ENCODE results near the gene NECTIN1.

NECTIN1 gene, protein sequence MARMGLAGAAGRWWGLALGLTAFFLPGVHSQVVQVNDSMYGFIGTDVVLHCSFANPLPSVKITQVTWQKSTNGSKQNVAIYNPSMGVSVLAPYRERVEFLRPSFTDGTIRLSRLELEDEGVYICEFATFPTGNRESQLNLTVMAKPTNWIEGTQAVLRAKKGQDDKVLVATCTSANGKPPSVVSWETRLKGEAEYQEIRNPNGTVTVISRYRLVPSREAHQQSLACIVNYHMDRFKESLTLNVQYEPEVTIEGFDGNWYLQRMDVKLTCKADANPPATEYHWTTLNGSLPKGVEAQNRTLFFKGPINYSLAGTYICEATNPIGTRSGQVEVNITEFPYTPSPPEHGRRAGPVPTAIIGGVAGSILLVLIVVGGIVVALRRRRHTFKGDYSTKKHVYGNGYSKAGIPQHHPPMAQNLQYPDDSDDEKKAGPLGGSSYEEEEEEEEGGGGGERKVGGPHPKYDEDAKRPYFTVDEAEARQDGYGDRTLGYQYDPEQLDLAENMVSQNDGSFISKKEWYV

DNA sequence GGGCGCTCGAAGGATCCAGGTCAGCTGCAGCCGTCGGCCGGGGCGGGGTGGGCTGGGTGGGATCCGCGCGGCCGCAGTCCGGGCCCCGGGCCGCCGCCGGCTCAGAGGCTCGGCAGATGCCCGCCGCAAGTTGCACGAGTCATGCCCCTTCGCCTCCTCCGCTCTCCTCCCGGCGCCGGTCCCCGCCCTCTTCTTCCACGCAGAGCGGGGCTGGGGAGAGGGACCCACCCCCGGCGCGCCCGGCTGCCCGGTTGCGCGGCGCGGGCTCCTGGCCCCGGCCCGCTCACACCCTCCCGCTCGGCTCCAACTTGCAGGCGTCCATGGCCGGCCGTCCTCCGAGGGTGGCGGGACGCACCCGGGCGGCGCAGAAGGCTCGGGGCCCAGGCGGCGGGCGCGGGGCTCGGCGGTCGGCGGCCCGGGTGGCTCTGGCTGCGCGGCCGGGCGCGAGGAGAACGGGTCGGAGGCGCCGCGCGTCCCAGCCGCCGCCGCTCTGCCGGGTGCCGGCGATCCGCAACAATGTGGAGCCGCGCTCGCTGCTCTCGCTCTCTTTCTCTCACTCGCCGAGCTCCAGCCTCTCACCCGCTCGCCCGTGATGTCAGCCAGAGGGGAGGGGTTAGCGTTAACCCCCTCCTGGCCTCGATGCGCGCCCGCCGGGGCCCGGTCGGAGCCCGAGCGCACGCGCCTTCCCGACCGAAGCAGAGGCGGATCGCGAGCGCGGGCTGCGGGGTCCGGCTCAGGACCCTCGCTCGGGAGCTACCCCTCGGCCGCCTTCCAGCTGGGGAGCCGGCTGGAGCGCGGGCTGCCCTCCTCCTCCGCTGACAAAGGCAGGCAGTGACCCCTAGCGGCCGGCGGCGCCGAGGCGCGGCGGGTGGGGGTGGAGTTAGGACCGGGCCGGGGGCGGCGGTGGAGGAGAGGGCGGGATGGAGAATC, at the start of gene NECTIN1:
Gene NECTIN1, minus strand, starts transcription at position 550 of the 930 bp plus-strand sequence. CDS start 647 bp downstream, outside the sequence.
- peak; percentile 80 for DNase-seq

DNA sequence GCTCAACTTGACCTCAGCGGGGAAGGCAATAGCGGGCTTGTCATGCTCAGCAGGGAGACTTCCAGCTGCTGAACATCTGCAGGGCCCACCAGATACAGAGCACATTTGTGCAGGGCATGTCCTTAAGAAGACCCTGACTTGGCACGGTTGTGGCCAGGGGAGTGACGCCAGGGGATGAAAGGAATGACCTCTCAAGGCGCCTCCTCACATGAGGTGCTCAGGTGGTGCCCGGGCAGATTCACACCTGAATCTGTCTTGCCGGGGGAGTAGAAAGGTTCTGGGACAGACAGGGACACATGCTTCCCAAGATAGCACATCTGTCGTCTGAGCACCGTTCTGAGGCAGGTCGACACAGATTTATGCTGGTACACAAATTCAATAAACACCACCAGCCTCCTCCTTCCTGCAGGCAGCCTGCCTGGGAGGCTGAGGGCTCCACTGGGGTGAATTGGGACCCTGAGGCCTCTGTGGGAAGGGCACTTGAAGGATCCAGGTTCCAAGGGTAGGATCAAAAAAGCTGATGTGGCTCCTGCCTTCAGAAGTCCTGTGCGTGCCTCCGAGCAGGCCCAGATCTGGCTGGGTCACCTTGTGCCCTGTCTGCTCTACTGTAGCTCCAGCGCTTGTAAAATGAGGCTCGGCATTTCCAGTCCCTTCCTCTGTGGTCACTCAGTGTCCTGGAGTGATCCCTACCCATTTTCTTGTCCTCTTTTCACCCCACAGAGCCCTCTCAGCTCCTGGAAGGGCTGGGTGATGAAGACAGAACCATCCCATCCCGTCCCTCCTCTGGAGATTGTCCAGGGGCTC, 49.6 kb upstream of the NECTIN1 start:
- no peak for DNase-seq

DNA sequence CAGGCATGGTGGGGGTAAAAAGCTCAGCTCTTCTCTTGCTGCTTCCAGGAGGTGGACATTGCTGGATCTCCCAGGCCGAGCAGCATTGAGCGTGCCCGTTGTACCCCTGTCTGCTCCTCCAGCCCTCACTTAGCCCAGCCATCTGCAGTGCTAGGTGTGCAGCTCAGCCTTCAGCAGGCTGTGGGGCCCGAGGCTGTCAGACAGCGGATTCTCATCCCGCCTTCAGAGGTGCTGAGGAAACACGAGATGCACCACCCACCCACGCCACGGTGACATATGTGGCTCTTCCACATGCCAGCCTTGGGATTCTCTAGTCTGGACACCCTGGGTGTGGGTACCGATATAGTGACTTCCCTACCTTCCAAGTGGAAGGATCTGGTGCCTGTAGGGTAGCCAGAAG, 48.9 kb upstream of the NECTIN1 start:
- no peak for DNase-seq

DNA sequence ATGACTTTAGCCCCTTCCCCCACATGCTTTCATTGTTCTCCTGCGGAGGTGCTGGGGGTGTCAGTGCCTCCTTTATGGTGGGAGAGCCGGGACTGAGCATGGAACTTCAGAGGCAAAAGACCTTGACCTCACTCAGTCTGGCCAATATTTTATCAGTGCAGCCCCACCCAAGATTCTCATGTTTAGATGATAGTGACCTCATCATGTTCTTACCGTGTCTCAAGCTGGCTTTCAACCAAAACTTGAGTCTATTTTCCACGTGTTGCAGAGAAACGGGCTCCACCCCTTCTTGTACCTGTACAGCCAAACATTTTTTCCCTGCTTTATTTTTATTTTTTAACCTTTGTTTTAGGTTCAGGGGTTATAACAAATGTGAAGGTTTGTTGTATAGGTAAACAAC, 47.7 kb upstream of the NECTIN1 start:
- no peak for DNase-seq

DNA sequence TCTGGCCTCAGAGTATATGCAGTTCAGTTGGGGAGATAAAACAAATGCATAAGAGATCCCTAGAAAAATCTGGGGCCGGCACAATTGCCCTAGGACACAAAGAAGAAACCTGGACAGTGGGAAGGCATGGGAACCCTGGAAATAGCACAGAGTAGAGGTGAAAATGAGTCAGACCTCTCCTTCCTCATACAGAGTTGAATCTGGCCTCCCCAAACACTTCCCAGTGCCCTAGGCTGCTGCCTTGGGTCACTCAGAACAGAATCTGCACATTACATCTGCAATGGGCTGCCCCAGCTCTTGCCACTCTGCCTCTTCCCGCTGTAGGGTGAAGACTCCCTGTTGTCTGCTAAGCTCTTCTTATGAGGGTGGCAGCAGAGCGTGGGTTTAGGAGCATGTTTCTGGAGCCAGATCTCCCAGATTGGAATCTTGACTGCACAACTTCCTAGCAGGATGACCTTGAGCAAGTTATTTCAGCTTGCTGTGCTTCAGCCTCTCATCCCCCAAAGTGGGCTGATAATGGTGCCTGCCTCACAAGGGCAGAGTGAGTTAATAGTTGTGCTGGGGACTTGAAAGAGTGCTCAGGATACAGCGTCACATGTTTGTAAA, 47.1 kb upstream of the NECTIN1 start:
- DNase-seq = no peak

DNA sequence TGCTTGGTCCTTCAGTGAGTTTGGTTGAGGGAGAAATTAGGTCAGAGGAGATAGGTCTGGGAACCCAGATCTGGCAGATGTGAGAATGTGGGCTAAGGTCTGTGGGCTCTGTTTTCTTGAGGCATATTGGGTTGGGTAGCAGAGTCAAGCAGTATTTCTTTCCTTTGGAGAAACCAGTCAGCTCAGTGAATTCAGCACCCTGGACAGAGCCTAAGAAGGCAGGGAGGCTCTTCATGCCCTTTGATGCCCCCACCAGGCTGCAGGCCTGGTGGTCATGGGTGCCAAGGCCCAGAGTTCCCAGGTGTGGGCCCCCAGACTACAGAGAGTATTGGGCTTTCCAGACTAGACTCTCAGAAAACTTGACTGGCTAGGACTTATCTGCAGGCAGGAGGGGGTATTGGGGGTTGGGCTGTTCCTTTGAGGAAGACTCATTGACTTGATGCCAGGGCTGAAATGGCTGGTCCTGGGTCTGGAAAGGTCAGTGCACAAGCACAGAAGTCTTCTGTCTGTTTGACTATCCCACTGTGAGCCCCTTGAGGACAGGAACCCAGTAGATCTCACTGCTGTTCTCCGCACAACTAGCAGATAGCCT, 45.3 kb upstream of the NECTIN1 start:
- DNase-seq = no peak

DNA sequence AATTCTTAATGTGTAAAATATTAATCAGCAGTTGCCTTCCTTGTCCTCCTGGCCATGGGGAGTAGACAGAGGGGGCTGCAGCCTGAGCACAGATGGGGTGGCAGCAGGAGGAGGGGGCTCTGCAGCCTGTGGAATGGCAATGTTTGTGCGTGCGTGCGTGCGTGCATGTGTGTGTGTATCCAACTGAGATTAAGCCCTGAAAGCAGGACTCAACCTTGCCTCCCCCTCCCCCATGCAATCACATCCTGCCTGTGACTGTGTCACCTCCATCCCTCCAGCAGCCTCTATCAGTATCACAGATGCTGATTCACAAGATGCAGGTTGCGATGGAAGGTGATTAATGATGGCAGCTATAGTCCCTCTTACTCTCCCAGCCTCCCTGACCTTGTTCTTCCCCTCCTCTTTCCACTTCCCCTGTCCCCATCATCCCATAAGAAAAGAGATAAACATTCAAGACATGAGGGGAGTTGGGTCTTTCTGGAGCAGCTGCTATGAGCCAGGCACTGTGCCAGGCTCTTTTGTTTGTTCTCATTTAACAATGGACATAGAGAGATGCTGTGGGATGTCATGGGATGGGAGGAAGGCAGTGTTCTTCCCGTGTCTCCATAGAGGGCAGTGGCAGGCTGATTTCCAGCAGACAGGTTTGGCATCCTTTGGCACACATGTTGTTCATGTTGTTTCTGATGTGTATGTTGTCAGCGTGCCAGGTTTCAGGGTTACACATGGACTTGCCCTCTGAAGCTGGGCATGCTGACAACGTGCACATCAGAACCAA, 43.8 kb upstream of the NECTIN1 start:
- no peak for DNase-seq

DNA sequence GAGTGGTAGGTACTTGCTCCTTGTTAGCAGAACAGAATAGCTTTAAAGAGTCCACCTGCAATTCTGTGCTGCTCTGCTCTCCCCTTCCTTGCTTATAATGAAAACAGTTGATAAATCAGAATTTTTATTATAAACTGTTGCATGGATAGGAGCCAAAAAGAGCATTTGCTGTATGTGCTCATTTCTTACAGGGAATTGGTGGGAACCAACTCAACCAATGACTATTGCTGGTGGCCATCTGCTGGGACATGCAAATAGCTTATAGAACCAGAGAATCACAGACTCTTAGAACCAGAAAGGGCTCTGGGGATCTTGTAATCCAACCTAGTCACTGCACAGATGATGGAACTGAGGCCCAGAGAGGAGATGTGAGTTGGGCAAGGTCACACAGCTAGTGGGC, 43.1 kb upstream of the NECTIN1 start:
- no peak for DNase-seq

DNA sequence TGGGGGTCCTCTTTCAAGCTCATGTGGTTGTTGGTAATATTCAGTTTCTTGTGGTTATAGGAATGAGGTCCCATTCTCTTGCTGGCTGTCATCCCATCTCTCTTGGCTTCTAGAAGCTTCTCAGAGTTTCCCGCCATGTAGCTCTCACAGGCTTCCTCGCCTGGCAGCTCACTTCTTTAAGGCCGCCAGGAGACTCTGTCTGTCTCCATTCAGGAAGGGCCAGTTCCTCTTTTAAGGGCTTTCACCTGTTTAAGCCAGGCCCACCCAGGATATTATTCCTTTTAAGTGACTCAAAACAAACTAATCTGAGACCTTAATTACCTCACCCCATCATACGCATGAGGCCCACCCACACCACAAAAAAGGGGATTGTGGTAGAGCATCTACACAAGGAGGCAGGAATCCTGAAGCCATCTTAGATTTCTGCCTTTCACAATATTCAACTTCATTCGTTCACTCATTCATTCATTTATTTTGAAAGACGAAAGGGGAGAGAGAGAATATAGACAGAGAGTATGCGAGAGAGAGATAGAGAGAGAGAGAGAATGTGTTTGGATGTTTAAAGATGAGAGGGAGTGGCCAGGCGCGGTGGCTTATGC, 42.3 kb upstream of the NECTIN1 start:
- no peak for DNase-seq

DNA sequence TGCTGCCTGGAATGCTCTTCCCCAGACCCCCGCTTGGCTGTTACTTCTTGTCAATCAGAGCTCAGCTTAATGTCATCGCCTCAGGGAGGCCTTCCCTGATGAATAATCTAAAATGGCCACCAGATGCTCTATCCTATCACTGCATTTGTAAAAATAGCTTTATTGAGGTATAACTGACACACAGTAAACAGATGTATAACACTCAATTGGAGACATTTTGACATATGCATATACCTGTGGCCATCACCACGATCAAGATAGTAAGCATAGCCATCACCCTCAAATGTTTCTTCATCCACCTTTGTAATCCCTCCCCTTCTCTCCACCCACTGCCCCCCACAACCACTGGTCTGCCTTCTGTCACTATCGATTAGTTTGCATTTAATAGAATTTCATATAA, 36.6 kb upstream of the NECTIN1 start:
- no peak for DNase-seq

DNA sequence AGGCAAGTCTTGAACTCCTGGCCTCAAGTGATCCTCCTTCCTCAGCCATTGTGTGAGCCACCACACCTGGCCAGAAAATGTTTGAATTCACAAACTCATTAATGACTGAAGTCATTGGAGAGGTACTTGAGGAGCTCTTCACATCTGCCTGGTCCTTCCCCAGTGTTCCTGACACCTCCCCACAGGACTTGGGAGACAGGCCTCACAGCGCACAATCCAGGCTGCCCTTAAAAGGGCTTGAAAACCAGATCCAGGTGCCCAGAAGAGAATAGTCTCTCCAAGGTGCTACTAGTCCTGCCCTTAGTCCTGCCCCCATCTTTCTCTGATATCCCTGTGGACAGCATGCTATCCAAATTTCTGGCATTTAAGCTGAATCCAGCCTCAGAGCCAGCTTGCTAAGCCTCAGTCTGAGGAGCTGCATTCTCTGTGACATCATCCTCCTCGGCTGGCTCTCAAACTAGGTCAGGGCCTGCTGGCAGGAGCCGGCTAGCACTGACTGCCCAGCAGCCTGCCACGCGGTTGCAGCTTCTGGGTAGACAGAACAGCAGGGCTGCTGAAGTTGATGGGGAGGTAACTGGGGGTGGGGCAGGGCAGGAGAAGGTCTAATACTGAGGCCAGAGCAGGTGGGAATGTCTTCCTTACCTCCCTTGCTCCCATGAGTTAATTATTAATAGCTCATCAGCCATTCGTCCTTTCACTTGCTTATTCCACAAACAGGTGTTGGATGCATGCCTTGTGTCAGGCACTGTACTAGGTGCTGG, 35.3 kb upstream of the NECTIN1 start:
- DNase-seq = no peak

DNA sequence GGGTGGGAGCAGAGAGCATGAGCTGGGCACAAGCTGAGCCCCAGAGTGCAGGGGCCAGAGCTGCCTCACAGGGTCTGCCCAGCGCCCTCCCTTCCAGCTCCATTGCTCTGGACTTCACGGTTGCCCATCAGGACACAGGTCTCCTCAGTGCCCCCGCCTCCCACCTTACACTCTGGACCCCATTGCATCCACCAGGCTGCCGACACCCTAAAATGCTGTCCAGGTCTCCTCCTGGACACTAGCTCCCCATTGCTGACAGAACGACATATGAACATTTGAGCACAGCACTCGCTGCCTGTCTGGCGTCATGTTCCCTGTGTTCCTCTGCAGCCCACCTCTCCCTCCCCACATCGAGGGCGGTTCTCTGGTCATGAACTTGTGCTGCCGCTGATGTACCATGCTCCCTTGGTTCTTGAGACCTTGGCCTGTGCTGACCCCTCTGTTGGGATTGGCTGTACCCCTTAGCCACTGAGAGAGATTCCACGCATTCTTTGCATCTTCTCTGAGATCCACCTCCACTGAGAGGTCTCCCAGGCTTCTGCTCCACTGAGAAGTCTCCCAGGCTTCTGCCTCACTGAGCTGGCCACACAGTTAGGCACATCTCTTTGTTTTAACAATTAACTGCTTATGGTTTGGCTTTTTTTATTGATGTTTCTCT, 34.2 kb upstream of the NECTIN1 start:
- DNase-seq = no peak

DNA sequence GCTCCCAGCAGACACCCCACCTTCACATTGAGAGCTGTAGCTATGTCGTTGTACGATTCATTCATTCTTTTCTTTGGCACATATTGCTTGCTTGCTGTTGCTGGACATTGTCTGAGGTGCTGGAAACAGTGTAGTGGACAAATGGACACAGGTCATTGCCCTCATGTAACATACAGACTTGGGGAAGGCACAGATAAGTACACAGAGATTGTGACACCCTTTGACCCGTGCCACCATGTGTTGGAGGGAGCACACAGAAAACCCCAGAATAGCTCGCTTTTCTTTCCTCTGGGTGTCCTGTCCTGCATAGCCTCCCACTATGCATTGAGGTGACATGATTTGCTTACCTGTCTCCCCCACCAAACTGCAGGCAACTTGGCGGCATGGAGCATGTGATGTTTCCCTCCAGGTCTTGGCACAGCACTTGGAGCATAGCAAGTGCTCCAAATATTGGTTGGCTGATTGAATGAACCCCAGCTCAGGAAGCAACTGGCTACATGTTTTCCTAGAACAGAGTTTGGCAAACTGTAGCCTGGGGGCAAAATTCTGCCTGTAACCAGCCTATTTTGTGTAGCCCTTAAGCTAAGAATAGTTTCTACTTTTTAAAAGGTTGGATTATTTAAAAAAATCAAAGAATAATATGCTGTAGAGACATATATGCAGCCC, 30.9 kb upstream of the NECTIN1 start:
- DNase-seq = no peak

DNA sequence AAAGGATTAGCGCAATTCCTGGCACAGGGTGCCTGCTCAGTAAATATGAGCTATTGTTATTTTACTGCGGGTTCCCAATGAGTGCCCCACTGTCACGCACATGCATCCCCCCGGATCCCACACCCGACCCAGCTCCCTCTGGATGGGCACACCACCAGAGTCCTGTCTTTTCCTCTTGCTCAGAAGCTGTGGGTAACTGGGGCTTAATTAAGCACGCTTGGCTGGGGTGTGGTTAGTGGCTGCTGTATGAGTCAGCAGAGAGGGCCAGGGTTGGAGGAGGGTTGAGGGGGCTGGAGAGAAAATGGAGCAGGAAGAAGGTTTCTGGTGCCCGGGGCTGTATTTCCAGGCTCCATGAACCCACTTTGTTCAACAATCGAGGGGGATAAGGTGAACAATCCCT, 30.3 kb upstream of the NECTIN1 start:
- DNase-seq = no peak

DNA sequence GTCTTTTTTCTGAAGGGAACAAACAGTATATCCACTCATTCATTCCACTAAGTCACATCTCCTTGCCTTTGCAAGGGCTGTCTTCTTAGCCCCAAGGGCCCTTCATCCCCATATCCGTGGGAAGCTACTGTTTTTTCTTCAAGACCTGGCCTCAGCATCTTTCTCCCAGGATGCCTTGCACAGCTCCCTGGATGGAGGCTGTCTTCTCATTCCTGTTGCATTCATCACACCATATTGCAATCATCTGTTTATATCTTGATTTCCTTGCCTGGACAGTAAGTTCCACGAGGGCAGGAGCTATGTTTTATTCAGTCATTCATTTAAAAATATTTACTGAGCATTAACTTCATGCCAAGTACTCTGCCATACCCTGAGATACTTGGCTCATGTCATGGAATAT, 29.3 kb upstream of the NECTIN1 start:
- DNase-seq = no peak

DNA sequence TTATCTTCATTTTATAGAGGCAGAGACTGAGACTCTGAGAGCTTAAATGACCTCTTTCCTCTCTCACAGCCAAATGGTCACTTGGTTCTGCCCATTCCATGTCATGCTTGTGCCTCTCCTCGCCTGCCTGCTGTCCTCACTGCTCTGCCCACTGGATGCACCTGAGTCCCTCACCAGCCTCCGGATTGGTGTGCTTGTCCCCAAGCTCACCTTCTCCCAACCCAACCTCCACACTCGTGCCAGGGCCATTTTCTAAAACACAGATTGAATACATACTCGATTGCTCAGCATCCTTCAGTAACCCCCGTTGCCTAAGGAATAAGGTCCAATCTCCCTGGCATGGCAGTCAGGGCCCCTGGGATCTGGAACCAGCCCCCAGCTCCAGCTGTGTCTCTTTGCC, 28.4 kb upstream of the NECTIN1 start:
- no peak for DNase-seq

DNA sequence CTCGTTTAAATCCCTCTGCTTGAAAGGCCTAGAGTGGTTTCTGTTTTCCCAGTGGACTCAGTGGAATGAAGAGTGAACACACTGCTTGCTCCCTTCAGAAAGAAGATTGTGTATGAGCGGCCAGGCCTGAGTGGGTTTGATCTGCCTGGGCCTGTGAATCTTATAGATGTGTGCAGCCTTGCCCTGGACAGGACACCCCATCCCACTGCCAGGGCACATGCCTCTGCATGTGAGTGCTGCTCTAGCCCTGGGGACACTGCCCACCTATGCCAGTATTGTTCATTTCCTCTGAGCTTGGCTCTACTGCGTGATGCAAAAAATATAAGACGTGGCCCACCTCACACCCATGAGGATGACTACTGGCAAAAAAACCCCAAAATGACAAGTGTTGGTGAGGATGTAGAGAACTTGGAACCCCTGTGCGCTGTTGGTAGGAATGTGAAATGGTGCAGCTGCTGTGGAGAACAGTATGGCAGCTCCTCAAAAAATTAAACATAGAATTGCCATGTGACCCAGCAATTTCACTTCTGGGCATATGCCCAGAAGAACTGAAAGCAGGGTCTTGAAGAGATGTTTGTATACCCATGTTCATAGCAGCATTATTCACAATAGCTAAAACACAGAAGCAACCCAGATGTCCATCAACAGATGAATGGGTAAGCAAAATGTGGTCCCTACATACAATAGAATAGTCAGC, 27.3 kb upstream of the NECTIN1 start:
- no peak for DNase-seq
